Lower leg skin (tissue), 3 donors: ENCODE measurements around the gene KTN1.

Source experiments
- CTCF ChIP-seq, 3 donors: fragments of 450-650 bp; IDR thresholded peaks; one replicate each; pipeline ENCODE4 v1.5.1; 2016; ENCODE audit warnings: antibody characterized with exemption in 3 of 3, mild to moderate bottlenecking in 3 of 3, moderate library complexity in 2 of 3
- POLR2A ChIP-seq, 2 donors: fragments of 450-650 bp; IDR thresholded peaks; one replicate each; pipeline ENCODE4 v1.6.1; 2016 to 2017; ENCODE audit warnings: antibody characterized with exemption in 2 of 2, mild to moderate bottlenecking in 1 of 2, moderate library complexity in 1 of 2

GRCh38 chr14:55731311-55731872, 151.4 kb downstream of the KTN1 start:
- no peak for TF ChIP-seq CTCF (IDR thresholded peaks at IDR 0.05)
- TF ChIP-seq POLR2A (IDR thresholded peaks at IDR 0.05), result no peak
